Ramos (cell line): Measurements from ENCODE around the gene NPIPB8.
"Not testable (repeated sequence)": the region's sequence is repeated elsewhere in the genome, so short reads cannot be mapped to it uniquely, and the experiment has no call there.

Source experiments
- in situ Hi-C: fragments of 300-500 bp; cut with MboI; formaldehyde crosslinking; loops from one replicate; pipeline ENCODE4 v1.14.3; 2022; ENCODE audit warnings: low sequenced_read_pairs; ENCODE audit not compliant: unreplicated experiment

NPIPB8 gene

DNA sequence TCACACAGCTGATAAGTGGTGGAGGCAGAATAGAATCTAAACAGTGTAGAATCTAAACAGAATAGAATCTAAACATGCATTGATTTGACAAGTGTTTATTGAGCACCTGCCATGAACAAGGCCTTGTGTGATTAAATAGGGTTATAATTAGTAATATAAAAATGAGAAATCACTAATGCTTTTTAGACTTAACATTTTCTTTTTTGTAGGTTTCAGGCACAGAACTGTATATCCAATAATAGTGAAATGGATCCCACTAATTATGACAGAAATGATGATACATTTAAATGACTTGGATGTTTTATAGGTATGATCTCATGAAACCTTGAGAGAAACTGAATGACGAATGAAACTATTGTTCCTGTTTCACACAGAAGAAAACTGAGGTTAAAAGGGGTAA is at the start of gene NPIPB8:
Gene NPIPB8 (plus strand): TSS at position 301 of the 400 bp plus-strand sequence. CDS start 296 bp downstream, outside the sequence.
- in situ Hi-C loops, result not testable (repeated sequence)

DNA sequence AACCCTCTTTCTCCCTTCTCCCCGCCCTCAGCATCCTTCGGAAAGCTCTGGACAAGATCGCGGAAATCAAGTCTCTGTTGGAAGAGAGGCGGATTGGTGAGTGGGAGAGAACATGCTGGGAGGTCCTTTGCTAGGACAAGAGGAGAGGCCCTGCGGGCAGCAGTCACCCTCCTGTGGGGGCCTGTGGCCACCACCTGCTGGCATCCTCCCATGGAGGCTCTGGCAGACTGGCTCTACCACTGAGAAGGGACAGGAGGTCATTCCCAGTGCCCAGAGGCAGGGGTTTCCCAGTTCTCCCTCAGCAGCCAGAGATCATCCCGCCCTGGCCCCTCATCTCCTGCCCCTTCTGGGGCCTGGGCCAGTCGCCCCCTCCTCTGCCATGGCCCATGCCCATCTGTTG is 48.8 kb upstream of the NPIPB8 start:
- in situ Hi-C loops, result no loop called here

DNA sequence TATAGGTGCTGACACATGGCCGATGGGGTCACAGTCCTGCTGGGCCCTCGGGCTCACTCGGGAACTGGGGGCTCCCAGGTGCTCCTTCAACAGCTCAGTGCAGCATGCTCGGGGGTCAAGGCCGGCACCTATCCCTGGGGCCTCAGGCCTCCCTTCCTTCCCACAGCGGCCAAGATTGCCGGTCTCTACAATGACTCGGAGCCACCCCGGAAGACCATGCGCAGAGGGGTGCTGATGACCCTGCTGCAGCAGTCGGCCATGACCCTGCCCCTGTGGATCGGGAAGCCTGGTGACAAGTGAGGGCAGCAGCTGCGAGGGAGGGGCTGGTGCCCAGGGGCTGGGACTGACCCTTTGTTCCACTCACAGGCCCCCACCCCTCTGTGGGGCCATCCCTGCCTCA is 47.9 kb upstream of the NPIPB8 start:
- in situ Hi-C loops, result no loop called here

DNA sequence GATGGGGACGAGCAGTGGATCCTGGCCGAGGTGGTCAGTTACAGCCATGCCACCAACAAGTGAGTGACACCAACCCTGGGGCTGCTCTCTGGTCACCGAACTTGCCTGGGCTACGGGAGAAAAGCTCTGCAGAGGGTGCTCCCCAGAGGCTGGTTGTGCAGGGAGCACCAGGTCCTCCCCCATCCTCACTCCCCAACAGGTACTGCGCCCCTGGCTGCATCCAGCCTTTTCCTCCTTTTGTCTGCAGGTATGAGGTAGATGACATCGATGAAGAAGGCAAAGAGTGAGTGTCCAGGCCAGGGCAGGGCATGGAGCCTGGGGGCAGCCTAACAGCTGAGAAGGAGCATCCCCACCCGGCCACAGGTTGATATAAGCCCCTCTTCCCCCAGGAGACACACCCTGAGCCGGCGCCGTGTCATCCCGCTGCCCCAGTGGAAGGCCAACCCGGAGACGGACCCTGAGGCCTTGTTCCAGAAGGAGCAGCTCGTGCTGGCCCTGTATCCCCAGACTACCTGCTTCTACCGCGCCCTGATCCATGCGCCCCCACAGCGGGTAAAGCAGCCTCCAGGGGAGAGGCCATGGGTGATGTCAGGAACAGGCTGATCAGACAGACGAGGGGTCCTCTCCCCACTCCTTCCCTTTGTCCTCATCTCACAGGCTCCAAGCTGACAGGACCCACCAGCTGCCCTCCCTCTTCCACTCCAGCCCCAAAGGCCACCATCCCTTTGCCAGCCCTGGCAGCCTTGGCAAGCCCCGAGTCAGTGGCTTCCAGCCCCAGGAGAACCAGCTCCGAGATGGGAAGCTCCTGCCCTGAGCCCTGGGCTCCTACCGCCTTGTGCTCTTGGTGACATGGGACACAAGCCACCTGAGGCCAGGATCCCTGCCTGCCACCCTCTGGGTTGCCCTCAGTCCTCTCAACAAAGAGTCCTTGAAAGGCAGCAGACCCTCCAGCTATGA is 47.2 kb upstream of the NPIPB8 start:
- in situ Hi-C loops, result no loop called here

DNA sequence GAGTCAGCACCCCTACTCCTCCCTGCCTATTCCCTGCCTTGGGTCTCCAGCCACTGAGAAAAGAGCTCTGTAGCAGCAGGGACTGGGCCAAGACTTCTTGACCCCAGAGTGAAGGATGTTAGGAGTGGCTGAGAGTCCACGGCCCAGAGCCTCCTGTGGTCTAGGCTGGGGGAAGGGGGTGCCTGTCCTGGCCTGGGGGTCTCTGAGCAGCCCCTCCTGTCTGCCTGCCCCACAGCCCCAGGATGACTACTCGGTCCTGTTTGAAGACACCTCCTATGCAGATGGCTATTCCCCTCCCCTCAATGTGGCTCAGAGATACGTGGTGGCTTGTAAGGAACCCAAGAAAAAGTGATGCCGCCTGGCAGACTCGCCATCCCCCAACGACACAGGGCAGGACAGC is 46.5 kb upstream of the NPIPB8 start:
- in situ Hi-C loops, result no loop called here

DNA sequence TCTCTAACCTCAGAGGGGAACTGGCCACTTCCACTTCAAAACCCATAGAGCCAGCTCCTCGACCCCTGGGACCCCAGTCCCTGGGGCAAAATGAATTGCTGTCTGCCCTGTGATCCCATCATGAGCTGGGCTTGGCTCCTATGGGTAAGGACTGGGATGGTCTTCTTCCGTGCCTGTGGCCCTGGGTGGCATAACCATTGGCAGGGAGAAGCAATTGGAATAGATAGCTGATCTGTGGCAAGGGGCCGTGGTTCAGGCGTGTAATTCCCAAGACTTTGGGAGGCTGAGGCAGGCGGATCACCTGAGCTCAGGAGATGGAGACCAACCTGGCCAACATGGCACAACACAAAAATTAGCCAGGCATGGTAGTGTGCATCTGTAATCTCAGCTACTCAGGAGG is 45.4 kb upstream of the NPIPB8 start:
- in situ Hi-C loops, result no loop called here

DNA sequence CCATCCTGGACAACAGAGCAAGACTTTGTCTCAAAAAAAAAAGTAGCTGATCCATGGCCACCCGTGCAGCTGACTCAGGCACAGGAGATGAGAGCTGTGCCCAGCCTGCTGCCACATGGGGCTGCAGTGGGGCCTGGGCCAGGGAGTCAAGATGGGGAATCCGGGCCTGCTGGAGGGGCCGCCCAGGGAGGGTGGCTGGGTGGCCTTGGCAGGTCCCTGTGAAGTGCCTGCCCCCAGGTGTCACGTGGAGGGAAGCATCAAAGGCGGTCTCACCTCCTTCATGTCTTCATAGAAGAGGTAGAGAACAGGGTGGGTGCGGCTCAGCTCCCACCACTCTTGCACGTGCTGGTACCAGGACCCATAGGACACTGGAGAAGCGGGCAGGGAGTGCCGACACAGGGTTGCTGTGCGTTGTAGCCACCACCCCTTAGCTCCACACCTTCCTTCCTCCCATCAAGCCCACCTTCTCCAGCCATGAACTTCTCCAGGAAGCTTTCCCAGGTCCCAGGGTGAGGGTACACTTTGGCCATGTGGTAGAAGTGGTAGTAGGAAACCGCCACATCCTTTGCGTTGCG is 44.8 kb upstream of the NPIPB8 start:
- in situ Hi-C loops, result no loop called here

DNA sequence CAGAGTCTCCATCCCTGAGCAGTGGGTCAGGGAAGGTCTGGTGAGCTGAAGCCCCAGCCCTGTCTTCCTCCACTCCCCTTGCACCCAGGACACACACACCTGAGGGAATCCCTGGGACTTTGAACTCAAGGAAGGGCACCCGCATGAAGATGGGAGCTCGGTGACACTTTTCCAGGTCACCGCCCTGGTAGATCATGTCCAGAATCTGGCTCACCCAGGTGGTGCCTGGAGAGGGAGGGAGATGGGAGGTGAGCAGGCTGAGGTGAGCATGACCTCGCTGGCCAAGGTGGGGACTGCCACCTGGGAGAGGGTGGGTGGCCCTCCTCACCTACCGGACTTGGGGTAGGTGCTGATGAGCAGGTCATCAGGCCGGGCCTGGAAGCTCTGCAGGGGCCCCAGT is 42.4 kb upstream of the NPIPB8 start:
- in situ Hi-C loops, result not testable (repeated sequence)

DNA sequence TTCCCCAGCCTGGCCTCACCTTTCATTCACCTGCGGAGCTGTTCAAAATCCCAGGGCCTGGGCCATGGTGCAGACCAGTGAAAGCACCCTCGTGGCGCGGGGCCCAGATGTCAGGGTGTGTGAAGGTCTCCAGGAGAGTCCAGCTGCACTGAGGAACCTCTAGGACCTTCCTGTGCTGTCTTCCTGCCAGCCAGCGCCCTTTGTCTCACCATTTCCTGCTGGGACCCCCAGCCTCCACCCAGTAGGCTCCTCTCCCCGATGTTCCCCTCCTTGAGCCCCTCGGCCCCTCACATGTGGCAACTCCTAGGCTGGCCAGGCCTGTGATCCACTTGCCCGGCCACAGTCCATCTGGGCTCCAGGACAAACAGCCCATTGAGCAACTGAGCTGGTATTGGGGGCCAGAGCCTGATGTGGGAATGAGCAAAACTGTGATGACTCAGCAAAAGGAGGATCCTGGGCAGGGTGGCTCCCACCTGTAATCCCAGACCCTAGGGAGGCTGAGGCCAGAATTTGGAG is 41.7 kb upstream of the NPIPB8 start:
- in situ Hi-C loops, result no loop called here

DNA sequence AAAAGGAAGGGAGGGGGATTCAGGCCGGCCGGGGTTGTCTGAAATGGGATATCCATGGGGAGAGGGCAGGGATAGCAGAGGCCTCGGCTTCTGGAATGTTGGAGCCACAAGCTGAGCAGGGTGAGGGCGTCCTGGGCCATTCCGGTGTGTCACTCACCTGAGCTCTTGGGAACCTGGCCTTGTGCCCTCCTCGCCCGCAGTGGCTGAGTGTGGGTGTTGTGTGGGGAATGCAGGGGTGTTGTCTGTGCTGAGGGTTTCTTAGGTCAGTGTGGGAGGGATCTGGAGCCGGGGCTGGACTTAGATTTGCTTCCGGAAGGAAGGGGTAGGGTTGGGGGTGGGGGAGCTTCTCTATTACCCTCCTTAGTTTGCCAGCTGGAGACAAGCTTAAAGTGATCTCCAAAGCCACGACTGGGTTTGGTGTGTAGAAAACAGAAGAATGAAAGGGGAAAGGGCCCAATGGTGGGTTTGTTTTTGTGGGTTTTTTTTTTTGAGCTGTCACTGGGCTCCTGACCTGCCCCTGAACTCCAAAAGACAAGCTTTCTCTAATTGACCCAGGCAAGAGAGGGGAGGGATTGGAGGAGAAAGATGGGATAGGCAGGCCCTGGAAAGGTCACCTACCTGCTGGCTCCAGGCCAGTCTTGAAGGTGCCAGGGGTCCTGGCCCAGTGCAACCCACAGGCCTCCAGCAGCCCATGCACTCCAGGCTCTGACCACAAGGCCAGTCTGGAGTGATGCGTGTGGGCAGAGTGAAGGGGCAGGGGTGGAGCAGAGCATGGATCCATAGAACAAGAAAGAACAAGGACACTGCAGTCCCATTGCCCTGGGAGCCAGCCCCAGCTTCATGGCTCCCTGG is 40.8 kb upstream of the NPIPB8 start, which contains the start of gene SULT1A2:
Gene SULT1A2 (minus strand): TSS at position 211 of the 852 bp plus-strand sequence. CDS start 1,120 bp downstream, outside the sequence.
- in situ Hi-C loops, result no loop called here

DNA sequence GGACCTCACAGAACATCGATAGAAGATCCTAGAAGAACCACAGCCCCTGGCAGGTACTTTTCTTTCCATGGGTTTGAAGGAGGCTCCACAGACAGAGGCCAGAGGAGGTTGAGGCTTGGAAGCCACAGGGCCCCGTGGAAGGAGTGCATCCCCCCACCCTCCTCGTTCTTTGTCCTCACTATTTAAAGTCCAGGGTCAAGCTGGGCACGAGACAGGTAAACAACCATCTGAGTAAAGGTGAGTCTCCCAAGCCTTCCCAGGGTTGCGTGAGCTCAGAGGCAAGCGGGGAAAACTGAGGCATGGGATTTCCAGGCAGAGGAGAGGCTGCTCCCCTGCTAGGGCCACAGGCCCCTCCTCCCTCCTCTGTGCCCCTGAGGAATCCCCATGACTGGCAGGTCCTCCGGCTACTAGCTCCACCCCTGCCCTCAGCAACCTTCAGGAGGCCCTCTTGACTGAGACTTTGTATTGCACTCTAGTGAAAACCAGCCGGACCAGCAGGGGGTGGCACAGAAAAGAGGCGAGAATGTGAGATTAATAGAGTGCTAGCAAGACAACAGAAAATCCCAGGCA is 40.1 kb upstream of the NPIPB8 start:
- in situ Hi-C loops, result no loop called here

DNA sequence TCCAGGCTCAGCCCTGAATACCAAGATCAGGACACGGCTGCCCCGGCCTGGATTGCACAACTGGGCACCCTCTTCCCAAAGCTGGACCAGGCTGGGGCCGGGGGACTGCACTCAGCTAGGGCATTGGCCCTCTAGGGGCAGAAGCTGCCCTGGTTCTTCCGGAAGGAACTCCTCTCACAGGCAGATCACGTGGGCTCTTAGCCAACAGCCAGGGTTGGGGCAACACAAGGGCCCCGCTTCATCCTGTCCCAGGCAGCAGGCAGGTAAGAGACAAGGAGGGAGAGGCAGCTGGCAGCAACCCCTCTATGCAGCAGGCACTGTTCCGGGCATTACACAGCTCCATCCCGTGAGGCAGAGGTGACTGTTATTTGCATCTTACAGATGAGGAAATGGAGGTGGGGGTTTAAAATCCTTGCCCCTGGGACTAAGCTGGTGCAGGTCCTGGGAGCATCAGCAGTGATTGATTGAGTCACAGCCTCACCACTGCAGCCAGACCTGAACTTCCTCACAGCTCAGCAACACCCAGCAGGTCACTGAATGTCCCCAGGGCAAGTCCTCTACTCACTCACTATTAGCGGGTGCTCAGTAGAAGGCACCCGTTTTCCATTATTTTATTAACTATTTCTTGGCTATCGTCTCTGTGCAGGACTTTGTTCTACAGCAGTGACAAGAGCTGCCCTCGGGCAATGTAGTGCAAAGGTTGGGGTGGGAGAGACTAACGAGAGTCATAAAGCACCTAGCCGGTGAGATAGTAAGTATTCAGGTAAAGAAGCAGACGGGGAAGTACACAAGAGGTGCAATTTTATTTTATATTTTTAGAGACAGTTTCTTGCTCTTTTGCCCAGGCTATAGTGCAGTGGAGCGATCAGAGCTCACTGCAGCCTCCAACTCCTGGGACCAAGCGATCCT is 38.2 kb upstream of the NPIPB8 start:
- in situ Hi-C loops, result not testable (repeated sequence)

DNA sequence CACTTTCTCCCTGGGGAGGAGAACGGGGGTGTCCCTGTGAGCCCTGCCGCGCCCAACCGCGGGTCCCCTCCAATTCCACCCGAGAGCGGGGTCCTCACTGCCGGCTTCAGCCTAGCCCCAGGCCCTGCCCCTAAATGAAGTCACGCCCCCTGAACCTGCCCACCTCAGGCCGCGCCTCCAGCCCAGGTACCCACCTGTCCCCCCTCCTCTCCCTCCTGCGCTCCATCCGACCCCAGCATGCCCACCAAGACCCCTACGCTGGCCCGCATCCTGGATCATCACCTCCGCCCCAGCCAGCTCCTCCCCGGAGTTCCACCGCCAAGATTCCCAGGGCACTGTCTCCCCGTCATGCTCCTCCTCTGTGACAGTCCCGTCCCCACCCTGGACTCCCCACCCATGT is 36.9 kb upstream of the NPIPB8 start:
- in situ Hi-C loops, result not testable (repeated sequence)

DNA sequence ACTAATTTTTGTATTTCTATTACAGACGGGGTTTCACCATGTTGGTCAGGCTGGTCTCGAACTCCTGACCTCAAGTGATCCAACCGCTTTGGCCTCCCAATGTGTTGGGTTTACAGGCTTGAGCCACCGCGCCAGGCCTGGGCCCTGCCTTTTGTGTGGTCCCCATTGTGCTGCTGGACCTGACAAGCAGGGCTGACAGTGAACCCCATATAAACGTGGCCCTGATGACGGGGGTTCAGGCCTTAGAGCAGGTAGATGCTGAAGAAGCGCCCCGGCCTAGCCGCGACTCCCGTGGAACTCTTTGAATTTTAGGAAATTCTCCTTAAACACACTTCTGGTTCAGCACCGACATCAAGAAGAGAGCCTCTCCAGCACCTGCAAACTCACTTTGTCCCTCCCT is 36.3 kb upstream of the NPIPB8 start:
- in situ Hi-C loops, result not testable (repeated sequence)

DNA sequence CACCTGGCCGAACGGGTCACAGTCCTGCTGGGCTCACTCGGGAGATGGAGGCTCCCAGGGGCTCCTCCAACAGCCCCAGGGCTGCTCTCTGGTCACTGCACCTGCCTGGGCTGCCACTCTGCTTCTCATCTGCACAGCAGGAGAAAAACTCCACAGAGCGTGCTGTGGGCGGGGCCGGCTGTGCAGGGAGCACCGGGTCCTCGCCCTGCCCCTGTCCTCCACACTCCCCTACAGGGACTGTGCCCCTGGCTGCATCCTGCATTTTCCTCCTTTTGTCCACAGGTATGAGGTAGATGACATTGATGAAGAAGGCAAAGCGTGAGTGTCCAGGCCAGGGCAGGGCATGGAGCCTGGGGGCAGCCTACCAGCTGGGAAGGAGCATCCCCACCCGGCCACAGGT is 35.8 kb upstream of the NPIPB8 start:
- in situ Hi-C loops, result not testable (repeated sequence)

DNA sequence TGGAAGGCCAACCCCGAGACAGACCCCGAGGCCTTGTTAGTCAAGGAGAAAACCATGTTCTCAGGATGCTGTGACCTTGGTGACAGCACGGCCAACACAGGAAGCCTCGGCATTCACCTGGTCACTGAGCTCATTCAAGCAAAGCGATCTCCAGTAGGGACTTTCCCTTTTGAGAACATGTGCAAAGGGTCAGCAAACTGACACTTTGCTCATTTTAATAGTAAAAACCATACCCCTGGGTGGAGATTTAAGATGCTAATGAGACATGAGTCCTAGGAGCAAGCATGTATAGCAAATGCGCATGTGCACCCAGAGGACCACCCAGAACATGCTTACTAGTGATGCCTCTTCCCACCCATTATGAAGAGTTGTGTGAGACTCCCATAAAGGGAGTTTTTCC is 35.3 kb upstream of the NPIPB8 start:
- in situ Hi-C loops, result no loop called here

DNA sequence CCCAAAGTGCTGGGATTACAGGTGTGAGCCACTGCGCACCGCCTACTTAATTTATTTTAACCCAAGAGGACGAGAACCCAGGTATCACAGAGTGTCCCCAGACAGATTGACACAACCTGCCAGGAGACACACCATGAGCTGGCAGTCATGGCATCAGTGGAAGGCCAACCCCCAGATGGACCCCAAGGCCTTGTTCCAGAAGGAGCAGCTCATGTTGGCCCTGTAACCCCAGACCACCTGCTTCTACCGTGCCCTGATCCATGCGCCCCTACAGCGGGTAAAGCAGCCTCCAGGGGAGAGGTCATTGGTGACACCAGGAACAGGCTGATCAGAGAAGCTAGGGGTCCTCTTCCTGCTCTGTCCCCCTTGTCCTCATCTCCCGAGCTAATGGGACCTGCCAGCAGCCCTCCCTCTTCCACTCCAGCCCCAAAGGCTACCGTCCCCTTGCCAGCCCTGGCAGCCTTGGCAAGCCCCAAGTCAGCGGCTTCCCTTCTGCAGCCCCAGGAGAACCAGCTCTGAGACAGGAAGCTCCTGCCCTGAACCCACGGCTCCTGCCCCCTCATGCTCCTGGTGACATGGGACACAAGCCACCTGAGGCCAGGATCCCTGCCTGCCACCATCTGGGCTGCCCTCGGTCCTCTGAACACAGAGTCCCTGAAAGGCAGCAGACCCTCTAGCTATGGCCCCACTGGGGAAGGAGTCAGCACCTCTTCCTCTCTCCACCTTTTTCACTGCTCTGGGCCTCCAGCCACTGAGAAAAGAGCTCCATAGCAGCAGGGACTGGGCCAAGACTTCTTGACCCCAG is 34.3 kb upstream of the NPIPB8 start:
- in situ Hi-C loops, result no loop called here

DNA sequence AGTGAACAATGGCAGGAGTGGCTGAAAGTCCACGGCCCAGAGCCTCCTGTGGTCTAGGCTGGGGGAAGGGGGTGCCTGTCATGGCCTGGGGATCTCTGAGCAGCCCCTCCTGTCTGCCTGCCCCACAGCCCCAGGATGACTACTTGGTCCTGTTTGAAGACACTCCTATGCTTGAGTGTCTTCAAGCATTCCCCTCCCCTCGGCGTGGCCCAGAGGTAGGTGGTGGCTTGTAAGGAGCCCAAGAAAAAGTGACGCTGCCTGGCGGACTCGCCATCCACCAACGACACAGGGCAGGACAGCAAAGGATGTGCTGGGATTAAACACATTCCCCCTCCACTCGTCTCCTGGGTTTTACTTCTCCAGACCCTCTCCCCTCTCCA is 33.7 kb upstream of the NPIPB8 start:
- in situ Hi-C loops, result no loop called here
